Esophagus muscularis mucosa (tissue), 4 donors: ENCODE measurements around the gene PITPNB. TPM values are rescaled to one million over a fixed set of nuclear protein-coding genes. Genes with fewer than 3 reads are reported as not detected.

ENCODE experiments used
- DNase-seq: peaks from one replicate; pipeline ENCODE4 v3.0.0-alpha.2; 2017; ENCODE audit errors: extremely low spot score
- H3K27ac ChIP-seq, 4 donors: fragments of 200-600 bp; sonication (generic); replicated peaks in 1 of 4; 1 replicate in 3 of 4; 2 replicates in 1 of 4; pipeline ENCODE4 v1.5.1; 2016 to 2019; ENCODE audit warnings: mild to moderate bottlenecking in 1 of 4
- H3K27me3 ChIP-seq, 4 donors: fragments of 200-600 bp; sonication (generic); one replicate each; pipeline versions ENCODE4 v1.5.1 to v1.6.0; 2016 to 2019
- H3K36me3 ChIP-seq, 4 donors: fragments of 200-600 bp; sonication (generic); one replicate each; pipeline ENCODE4 v1.5.1; 2016 to 2019
- H3K4me1 ChIP-seq, 4 donors: fragments of 200-600 bp; sonication (generic); one replicate each; pipeline ENCODE4 v1.5.1; 2016 to 2019
- H3K4me3 ChIP-seq, 4 donors: fragments of 200-600 bp; sonication (generic); 1 replicate in 2 of 4; 2 replicates in 2 of 4; pipeline ENCODE4 v1.5.1; 2016 to 2019; ENCODE audit warnings: mild to moderate bottlenecking in 4 of 4, moderate library complexity in 1 of 4
- H3K9me3 ChIP-seq, 4 donors: fragments of 200-600 bp; sonication (generic); 1 replicate in 3 of 4; 2 replicates in 1 of 4; pipeline ENCODE4 v1.5.1; 2016 to 2019
- EP300 ChIP-seq: sonication (generic); formaldehyde crosslinking; IDR thresholded peaks from one replicate; pipeline ENCODE4 v1.6.1; 2017; ENCODE audit warnings: antibody characterized with exemption
- POLR2A ChIP-seq: fragments of 450-650 bp; IDR thresholded peaks from one replicate; pipeline ENCODE4 v1.6.1; 2017; ENCODE audit warnings: antibody characterized with exemption, moderate library complexity, mild to moderate bottlenecking, low read depth
- POLR2AphosphoS5 ChIP-seq, 2 donors: sonication (generic); formaldehyde crosslinking; IDR thresholded peaks; one replicate each; pipeline ENCODE4 v1.6.1; 2017; ENCODE audit warnings: antibody characterized with exemption in 2 of 2
- WGBS: methylation state at CpG from one replicate; pipeline ENCODE4 v1.1.5; 2018; 5-methylcytosine and 5-hydroxymethylcytosine counted together
- intact Hi-C: fragments of 100-400 bp; cut with DNase I; formaldehyde crosslinking; loops from one replicate; pipeline ENCODE4 v1.15.1; 2023
- total RNA-seq, 4 donors: library from RNA; depleted of rRNA; stranded (reverse); fragments of >200 nt; gene quantifications; one replicate each; pipeline versions ENCODE4 v1.1.0 to v1.2.1, GENCODE V29; 2016
- TF ChIP-seq, protein P1 (sequence below), 3 experiments: fragments of 200-600 bp in 2 of 3; fragments of 450-650 bp in 1 of 3; sonication (generic) in 2 of 3; IDR thresholded peaks; one replicate each; pipeline ENCODE4 v1.5.1; 2017 to 2019; ENCODE audit warnings: antibody characterized with exemption in 3 of 3, mild to moderate bottlenecking in 2 of 3, moderate library complexity in 1 of 3

The PITPNB gene
- total RNA-seq, 4 donors from 2014 or later, result 70.3 to 99.7 (median 89.3) TPM

DNA sequence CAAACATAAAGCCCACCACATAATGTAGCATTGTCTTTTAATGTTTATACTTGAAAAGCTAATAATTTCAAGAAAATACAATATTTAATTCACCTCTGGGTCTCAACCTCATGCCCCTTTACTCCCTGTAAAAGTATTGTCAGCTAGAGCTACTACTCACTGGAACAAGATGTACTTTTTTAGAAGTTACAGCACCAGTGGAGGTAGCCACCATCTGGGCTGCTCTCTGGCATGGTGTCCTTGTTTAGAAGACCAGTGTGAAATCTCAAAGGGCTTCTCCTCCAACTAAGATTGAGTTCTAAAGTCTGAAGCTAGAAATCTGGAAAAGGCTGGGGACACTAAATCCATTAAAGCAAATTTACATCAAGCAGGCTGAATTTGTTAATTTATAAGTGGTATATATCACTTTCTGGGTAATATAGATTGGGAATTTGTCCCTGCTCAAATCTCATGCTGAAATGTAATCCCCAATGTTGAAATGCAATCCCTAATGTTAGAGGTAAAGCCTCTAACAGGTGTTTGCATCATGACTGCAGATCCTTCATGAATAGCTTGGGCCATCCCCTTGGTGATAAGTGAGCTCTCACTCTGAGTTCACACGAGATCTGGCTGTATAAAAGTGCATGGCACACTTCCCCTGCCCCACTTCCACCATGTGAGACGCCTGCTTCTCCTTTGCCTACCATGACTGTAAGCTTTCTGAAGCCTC, 47.6 kb downstream of the PITPNB start:
- Histone ChIP-seq H3K27ac (peak overlapping the region; percentile 84 to 89 (median 84)), H3K4me3 (no peak overlapping the region), H3K27me3 (no peaks in the 10 kb centered on the region), H3K9me3 (no peaks in the 10 kb centered on the region), H3K4me1 (peaks cover 70 to 89% (median 77%) of the 10 kb centered on the region in 4 donors), H3K36me3 (peaks cover 8 to 39% (median 16%) of the 10 kb centered on the region in 4 donors)
- 100% methylated on average over 2 of the region's 2 CpGs for WGBS
- DNase-seq, result no peak
- intact Hi-C loops, result no loop called here
- TF ChIP-seq EP300 (no peak), POLR2A (no peak), POLR2AphosphoS5 (IDR thresholded peaks at IDR 0.05) (no peak)
- TF ChIP-seq, protein P1, sequence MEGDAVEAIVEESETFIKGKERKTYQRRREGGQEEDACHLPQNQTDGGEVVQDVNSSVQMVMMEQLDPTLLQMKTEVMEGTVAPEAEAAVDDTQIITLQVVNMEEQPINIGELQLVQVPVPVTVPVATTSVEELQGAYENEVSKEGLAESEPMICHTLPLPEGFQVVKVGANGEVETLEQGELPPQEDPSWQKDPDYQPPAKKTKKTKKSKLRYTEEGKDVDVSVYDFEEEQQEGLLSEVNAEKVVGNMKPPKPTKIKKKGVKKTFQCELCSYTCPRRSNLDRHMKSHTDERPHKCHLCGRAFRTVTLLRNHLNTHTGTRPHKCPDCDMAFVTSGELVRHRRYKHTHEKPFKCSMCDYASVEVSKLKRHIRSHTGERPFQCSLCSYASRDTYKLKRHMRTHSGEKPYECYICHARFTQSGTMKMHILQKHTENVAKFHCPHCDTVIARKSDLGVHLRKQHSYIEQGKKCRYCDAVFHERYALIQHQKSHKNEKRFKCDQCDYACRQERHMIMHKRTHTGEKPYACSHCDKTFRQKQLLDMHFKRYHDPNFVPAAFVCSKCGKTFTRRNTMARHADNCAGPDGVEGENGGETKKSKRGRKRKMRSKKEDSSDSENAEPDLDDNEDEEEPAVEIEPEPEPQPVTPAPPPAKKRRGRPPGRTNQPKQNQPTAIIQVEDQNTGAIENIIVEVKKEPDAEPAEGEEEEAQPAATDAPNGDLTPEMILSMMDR (IDR thresholded peaks at IDR 0.05), result no peak

GRCh38 chr22:27870234-27871191, 48.5 kb downstream of the PITPNB start:
- no peak for DNase-seq
- no peak for TF ChIP-seq POLR2A
- TF ChIP-seq EP300, result no peak
- TF ChIP-seq, protein P1 (IDR thresholded peaks at IDR 0.05), result peak in 1 of 3 experiments; percentile 2
- TF ChIP-seq POLR2AphosphoS5 (IDR thresholded peaks at IDR 0.05), result no peak
- Histone ChIP-seq H3K4me3 (no peak overlapping the region), H3K9me3 (no peaks in the 10 kb centered on the region), H3K36me3 (peaks cover 8 to 39% (median 16%) of the 10 kb centered on the region in 4 donors), H3K4me1 (peaks cover 70 to 89% (median 77%) of the 10 kb centered on the region in 4 donors), H3K27me3 (no peaks in the 10 kb centered on the region), H3K27ac (peak overlapping the region; percentile 84 to 89 (median 85))
- intact Hi-C loops, result no loop called here
- WGBS, result 88% methylated on average over 2 of the region's 2 CpGs

DNA sequence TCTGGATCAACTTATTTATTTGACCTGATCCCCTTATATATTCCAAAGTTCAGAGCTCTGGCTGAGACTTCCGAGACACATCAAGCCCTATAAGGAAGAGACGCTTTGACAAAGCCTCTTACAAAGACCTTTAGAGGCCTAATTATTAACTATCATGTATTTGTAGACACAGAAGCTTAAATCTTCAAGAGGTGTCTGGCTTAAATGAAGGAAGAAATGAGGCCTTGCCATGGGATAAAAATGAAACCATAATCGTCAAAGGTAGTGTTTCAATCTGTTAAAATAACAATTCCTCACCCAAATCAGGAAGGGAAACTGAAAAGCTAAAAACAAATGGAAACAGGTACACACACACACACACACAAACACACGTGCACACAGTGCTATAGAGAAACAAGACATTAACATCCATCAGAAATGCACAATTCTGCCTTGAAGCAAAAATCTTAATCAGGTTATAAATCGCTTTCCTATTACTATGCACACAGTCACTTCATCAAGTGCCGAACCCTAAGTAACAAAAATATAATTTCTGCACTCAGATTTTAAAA, 50.2 kb downstream of the PITPNB start:
- Histone ChIP-seq H3K4me1 (peaks cover 60 to 89% (median 77%) of the 10 kb centered on the region in 4 donors), H3K36me3 (peaks cover 8 to 39% (median 16%) of the 10 kb centered on the region in 4 donors), H3K9me3 (no peaks in the 10 kb centered on the region), H3K4me3 (peak overlapping the region; percentile 2 to 17 (median 14)), H3K27ac (peak overlapping the region; percentile 84 to 89 (median 85)), H3K27me3 (no peaks in the 10 kb centered on the region)
- TF ChIP-seq EP300 (no peak), POLR2A (no peak), POLR2AphosphoS5 (IDR thresholded peaks at IDR 0.05) (no peak)
- TF ChIP-seq, protein P1 (IDR thresholded peaks at IDR 0.05), result no peak
- WGBS, result 41% methylated on average over 6 of the region's 6 CpGs
- intact Hi-C loops, result no loop called here
- DNase-seq, result no peak

- H3K27ac ChIP-seq, result peak overlapping the region; percentile 84 to 89 (median 85)
- H3K36me3 ChIP-seq, result peaks cover 8 to 37% (median 16%) of the 10 kb centered on the region in 4 donors
- H3K4me1 ChIP-seq, result peaks cover 54 to 89% (median 77%) of the 10 kb centered on the region in 4 donors
- 58% methylated on average over 5 of the region's 5 CpGs for WGBS
- peak overlapping the region; percentile 2 to 17 (median 14) for H3K4me3 ChIP-seq
- DNase-seq, result no peak
- H3K27me3 ChIP-seq, result no peaks in the 10 kb centered on the region
- TF ChIP-seq EP300 (no peak), POLR2A (no peak), POLR2AphosphoS5 (IDR thresholded peaks at IDR 0.05) (no peak)
- TF ChIP-seq, protein P1 (IDR thresholded peaks at IDR 0.05), result no peak
- intact Hi-C loops, result no loop called here
- H3K9me3 ChIP-seq, result no peaks in the 10 kb centered on the region
Measured at GRCh38 chr22:27867953-27868731, 50.9 kb downstream of the PITPNB start.
